ENCODE measurements around the gene ZNF557. TPM values are rescaled to one million over a fixed set of nuclear protein-coding genes. Genes with fewer than 3 reads are reported as not detected.
A peak's percentile ranks its signal among the peaks of the same experiment; 100 is the strongest.

Gene ZNF557
- total and polyA plus RNA-seq, 4 experiments from 2014 or later, result 0.94 to 33.2 (median 21.0) TPM

DNA sequence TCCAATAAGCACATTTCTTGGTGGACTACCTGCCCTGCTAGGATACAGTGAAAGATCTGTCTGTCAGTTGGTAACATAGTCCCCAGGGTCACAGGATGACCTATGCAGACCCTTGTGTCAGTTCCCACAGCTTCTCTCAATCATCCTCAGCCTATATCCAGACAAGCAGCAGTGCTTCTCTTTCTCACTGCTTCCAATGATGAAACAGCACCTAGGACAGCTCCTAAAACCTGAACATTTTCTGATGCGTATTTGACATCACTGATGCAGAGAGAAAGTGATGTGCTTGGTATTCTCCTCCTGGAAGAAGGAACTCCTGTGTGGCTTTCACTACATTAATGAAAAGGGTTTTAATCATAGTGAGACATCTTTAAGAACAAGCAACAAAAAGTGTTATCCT, 43.7 kb downstream of the ZNF557 start:
- intact Hi-C loops (cut with micrococcal nuclease), result no loop called here
- peaks cover 0 to 5% (median 2%) of the 10 kb centered on the region in 8 donors for H3K9me3 Mint-ChIP-seq
- no peaks in the 10 kb centered on the region for H3K36me3 Mint-ChIP-seq
- H3K27me3 Mint-ChIP-seq, result peaks cover 5 to 7% of the 10 kb centered on the region in 2 donors
- Histone ChIP-seq H3K4me1 (ENCODE audit: insufficient read depth, low read length) (no peaks in the 10 kb centered on the region), H3K27ac (ENCODE audit: low read depth, low read length) (no peak overlapping the region), H3K27me3 (ENCODE audit: insufficient read depth, low read length) (peaks cover 3% of the 10 kb centered on the region), H3K36me3 (ENCODE audit: insufficient read depth, low read length) (no peaks in the 10 kb centered on the region), H3K9me3 (ENCODE audit: control insufficient read depth in 1 of 2, low read length in 2 of 2) (no peaks in the 10 kb centered on the region), H3K4me3 (ENCODE audit: low read length in 2 of 2) (no peak overlapping the region)
- no peak for DNase-seq
- ChIA-PET POLR2A (ENCODE audit: partially characterized antibody) (no interaction called here), CTCF (ENCODE audit: partially characterized antibody) (no interaction called here)
- H3K4me1 Mint-ChIP-seq, result no peaks in the 10 kb centered on the region
- H3K4me3 Mint-ChIP-seq, result no peak overlapping the region
- no peak overlapping the region for H3K27ac Mint-ChIP-seq

DNA sequence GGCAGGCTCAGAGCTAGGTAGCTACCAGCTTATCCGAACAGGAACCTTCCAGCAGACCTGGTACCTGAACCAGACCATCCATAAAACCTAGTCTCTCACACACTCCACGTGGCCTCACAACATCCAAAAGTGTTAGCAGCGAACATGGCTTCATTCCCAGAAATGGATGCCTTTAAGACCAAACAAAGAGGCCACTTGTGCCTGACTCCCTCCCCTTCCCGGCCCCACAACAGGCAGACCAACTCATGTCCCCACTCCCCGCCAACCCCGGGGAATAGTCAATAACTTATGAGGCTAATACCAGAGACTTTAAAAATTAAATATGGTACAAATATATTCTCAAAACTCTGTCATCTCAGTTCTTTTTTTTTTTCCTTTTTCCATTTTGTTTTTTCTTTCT, 46.2 kb downstream of the ZNF557 start:
- Mint-ChIP-seq H3K9me3 (peaks cover 0 to 5% (median 2%) of the 10 kb centered on the region in 8 donors), H3K27me3 (peaks cover 5 to 7% of the 10 kb centered on the region in 2 donors), H3K36me3 (no peaks in the 10 kb centered on the region), H3K27ac (no peak overlapping the region), H3K4me1 (no peaks in the 10 kb centered on the region), H3K4me3 (no peak overlapping the region)
- no peaks in the 10 kb centered on the region for H3K4me1 ChIP-seq (ENCODE audit: insufficient read depth, low read length)
- DNase-seq, result no peak
- ChIA-PET POLR2A (ENCODE audit: partially characterized antibody) (no interaction called here), CTCF (ENCODE audit: partially characterized antibody) (interaction anchor here (0.8 kb wide), 1 partner anchor 988 kb away, joined by 3 read pairs; no protein-coding TSS in a partner anchor)
- no peaks in the 10 kb centered on the region for H3K36me3 ChIP-seq (ENCODE audit: insufficient read depth, low read length)
- no peak overlapping the region for H3K27ac ChIP-seq (ENCODE audit: low read depth, low read length)
- no peak overlapping the region for H3K4me3 ChIP-seq (ENCODE audit: low read length in 2 of 2)
- no peaks in the 10 kb centered on the region for H3K9me3 ChIP-seq (ENCODE audit: control insufficient read depth in 1 of 2, low read length in 2 of 2)
- intact Hi-C loops (cut with micrococcal nuclease), result no loop called here
- H3K27me3 ChIP-seq (ENCODE audit: insufficient read depth, low read length), result peaks cover 3% of the 10 kb centered on the region

DNA sequence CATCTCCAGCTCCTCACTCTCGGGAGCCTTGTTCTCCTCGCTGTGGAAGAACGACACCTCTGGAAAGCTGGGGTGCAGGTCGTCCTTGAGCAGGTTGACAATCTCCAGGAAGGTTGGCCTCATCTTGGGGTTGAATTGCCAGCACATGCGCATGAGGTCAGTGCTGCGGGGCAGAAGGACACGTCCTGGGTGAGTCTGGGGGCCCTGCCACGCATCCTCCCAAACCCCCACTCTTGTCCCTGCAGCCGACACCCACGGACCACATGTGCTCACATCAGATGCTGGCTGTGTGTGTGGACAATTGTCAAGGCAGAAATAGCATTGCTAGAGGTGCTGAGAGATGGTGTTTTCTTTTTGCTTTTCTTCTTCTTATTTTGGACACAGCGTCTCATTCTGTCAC, 47.7 kb downstream of the ZNF557 start:
- ChIA-PET CTCF (ENCODE audit: partially characterized antibody) (no interaction called here), POLR2A (ENCODE audit: partially characterized antibody) (no interaction called here)
- H3K27me3 ChIP-seq (ENCODE audit: insufficient read depth, low read length), result peaks cover 3% of the 10 kb centered on the region
- no peaks in the 10 kb centered on the region for H3K4me1 ChIP-seq (ENCODE audit: insufficient read depth, low read length)
- Mint-ChIP-seq H3K36me3 (no peaks in the 10 kb centered on the region), H3K27ac (no peak overlapping the region), H3K27me3 (peaks cover 5 to 6% of the 10 kb centered on the region in 2 donors), H3K4me1 (no peaks in the 10 kb centered on the region), H3K9me3 (peaks cover 0 to 5% (median 2%) of the 10 kb centered on the region in 8 donors), H3K4me3 (no peak overlapping the region)
- no peak for DNase-seq
- H3K27ac ChIP-seq (ENCODE audit: low read depth, low read length), result no peak overlapping the region
- intact Hi-C loops (cut with micrococcal nuclease), result no loop called here
- no peak overlapping the region for H3K4me3 ChIP-seq (ENCODE audit: low read length in 2 of 2)
- H3K36me3 ChIP-seq (ENCODE audit: insufficient read depth, low read length), result no peaks in the 10 kb centered on the region
- H3K9me3 ChIP-seq (ENCODE audit: control insufficient read depth in 1 of 2, low read length in 2 of 2), result no peaks in the 10 kb centered on the region

DNA sequence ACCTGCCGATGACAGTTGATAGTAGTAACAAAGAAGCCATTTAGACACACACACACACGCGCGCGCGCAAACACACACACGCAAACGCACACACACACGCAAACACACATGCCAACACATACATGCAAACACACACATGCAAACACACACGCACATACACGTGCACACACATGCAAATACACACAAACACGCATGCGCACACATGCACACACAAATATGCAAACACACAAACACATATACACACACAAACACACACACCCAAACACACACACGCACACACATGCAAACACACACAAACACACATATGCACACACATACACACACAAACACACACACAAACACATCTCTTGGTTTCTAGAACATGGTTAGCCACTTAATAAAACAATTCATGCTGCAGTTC, 50.1 kb downstream of the ZNF557 start:
- DNase-seq, result no peak
- intact Hi-C loops (cut with micrococcal nuclease), result no loop called here
- peaks cover 0 to under 1% of the 10 kb centered on the region in 2 donors for H3K36me3 Mint-ChIP-seq
- H3K4me1 Mint-ChIP-seq, result no peaks in the 10 kb centered on the region
- ChIA-PET CTCF (ENCODE audit: partially characterized antibody) (no interaction called here), POLR2A (ENCODE audit: partially characterized antibody) (no interaction called here)
- Histone ChIP-seq H3K4me3 (ENCODE audit: low read length in 2 of 2) (no peak overlapping the region), H3K36me3 (ENCODE audit: insufficient read depth, low read length) (no peaks in the 10 kb centered on the region), H3K27me3 (ENCODE audit: insufficient read depth, low read length) (peaks cover 3% of the 10 kb centered on the region), H3K4me1 (ENCODE audit: insufficient read depth, low read length) (no peaks in the 10 kb centered on the region), H3K27ac (ENCODE audit: low read depth, low read length) (no peak overlapping the region), H3K9me3 (ENCODE audit: control insufficient read depth in 1 of 2, low read length in 2 of 2) (no peaks in the 10 kb centered on the region)
- no peak overlapping the region for H3K27ac Mint-ChIP-seq
- H3K9me3 Mint-ChIP-seq, result peaks cover 0 to 1% (median 0%) of the 10 kb centered on the region in 8 donors
- H3K27me3 Mint-ChIP-seq, result peaks cover 1 to 3% of the 10 kb centered on the region in 2 donors
- H3K4me3 Mint-ChIP-seq, result peak overlapping the region in 1 of 8 donors; percentile 13

DNA sequence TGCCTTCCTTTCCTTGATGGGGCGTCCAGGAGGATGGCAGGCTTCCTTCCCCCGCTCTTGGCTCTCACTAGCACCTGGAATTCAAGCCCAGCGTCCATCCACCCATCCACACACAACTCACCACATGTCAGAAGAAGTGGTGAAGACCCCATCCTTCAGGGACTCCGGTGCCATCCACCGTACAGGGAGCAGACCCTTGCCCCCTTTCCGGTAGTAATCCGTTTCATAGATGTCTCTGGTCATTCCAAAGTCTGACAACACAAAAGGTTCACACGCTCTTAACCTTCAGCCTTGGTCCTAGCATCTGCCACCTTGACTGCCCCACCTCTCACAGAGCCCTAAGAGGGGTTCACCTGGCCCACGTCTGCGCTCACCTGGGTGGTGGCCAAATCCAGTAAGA, 51.0 kb downstream of the ZNF557 start:
- no peaks in the 10 kb centered on the region for H3K9me3 ChIP-seq (ENCODE audit: control insufficient read depth in 1 of 2, low read length in 2 of 2)
- CTCF ChIA-PET (ENCODE audit: partially characterized antibody), result no interaction called here
- DNase-seq, result no peak
- POLR2A ChIA-PET (ENCODE audit: partially characterized antibody), result interaction anchor here (0.6 kb wide), 1 partner anchor 216 kb away, joined by 4 read pairs; no protein-coding TSS in a partner anchor
- H3K27ac ChIP-seq (ENCODE audit: low read depth, low read length), result no peak overlapping the region
- H3K4me1 Mint-ChIP-seq, result no peaks in the 10 kb centered on the region
- no peak overlapping the region for H3K4me3 Mint-ChIP-seq
- no peaks in the 10 kb centered on the region for H3K36me3 ChIP-seq (ENCODE audit: insufficient read depth, low read length)
- H3K4me3 ChIP-seq (ENCODE audit: low read length in 2 of 2), result no peak overlapping the region
- peaks cover under 1% of the 10 kb centered on the region for H3K27me3 ChIP-seq (ENCODE audit: insufficient read depth, low read length)
- intact Hi-C loops (cut with micrococcal nuclease), result no loop called here
- H3K36me3 Mint-ChIP-seq, result peaks cover 0 to 4% of the 10 kb centered on the region in 2 donors
- no peak overlapping the region for H3K27ac Mint-ChIP-seq
- peaks cover 0 to 9% (median 1%) of the 10 kb centered on the region in 8 donors for H3K9me3 Mint-ChIP-seq
- peaks cover 1 to 3% of the 10 kb centered on the region in 2 donors for H3K27me3 Mint-ChIP-seq
- H3K4me1 ChIP-seq (ENCODE audit: insufficient read depth, low read length), result no peaks in the 10 kb centered on the region

DNA sequence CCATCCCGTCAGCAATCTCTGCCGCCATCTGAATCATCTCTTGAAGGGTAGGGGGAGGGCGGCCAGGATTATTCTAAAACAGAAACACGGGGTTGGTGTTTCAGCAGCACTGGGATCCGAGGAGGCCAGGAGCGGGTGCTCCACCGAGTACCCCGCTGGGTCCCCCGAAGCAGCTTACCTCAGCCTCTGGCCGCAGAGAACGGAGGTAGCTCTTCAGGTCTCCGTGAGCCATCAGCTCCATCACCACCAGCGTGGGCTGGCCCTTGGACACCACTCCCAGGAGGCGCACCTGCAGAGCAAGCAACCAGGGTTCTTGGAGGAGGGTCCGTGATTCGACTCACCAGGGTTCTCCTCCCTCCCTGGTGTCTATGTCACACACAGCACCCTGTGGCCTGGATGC, 53.2 kb downstream of the ZNF557 start:
- Mint-ChIP-seq H3K4me3 (no peak overlapping the region), H3K27me3 (no peaks in the 10 kb centered on the region), H3K27ac (no peak overlapping the region), H3K4me1 (no peaks in the 10 kb centered on the region), H3K36me3 (peaks cover 0 to 4% of the 10 kb centered on the region in 2 donors), H3K9me3 (peaks cover 0 to 14% (median 5%) of the 10 kb centered on the region in 8 donors)
- CTCF ChIA-PET (ENCODE audit: partially characterized antibody), result no interaction called here
- Histone ChIP-seq H3K27ac (ENCODE audit: low read depth, low read length) (no peak overlapping the region), H3K27me3 (ENCODE audit: insufficient read depth, low read length) (no peaks in the 10 kb centered on the region), H3K4me1 (ENCODE audit: insufficient read depth, low read length) (no peaks in the 10 kb centered on the region), H3K9me3 (ENCODE audit: control insufficient read depth in 1 of 2, low read length in 2 of 2) (no peaks in the 10 kb centered on the region), H3K36me3 (ENCODE audit: insufficient read depth, low read length) (no peaks in the 10 kb centered on the region), H3K4me3 (ENCODE audit: low read length in 2 of 2) (no peak overlapping the region)
- POLR2A ChIA-PET (ENCODE audit: partially characterized antibody), result no interaction called here
- intact Hi-C loops (cut with micrococcal nuclease), result no loop called here
- DNase-seq, result no peak

DNA sequence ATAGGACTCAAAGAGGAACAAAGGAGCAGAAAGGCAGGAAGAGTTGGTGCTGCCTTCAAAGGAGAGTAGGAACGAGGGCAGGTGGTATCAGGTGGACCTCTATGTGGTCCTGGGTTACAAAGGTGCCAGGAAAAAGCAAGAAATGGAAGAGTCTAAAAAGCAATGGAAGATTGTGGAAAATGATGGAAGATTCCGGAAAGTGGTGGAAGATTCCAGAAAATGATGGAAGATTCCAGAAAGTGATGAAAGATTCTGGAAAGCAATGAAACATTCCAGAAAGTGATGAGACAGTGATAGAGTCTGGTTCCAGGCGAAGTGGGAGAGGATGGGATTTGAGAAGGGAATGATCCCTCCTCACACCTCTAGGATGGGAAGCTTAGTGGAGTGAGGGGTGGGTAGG, 55.3 kb downstream of the ZNF557 start:
- Mint-ChIP-seq H3K36me3 (peaks cover 0 to 4% of the 10 kb centered on the region in 2 donors), H3K9me3 (peaks cover 0 to 14% (median 5%) of the 10 kb centered on the region in 8 donors), H3K4me3 (no peak overlapping the region), H3K4me1 (no peaks in the 10 kb centered on the region), H3K27me3 (no peaks in the 10 kb centered on the region), H3K27ac (no peak overlapping the region)
- Histone ChIP-seq H3K27ac (ENCODE audit: low read depth, low read length) (no peak overlapping the region), H3K9me3 (ENCODE audit: control insufficient read depth in 1 of 2, low read length in 2 of 2) (no peaks in the 10 kb centered on the region), H3K4me3 (ENCODE audit: low read length in 2 of 2) (no peak overlapping the region), H3K4me1 (ENCODE audit: insufficient read depth, low read length) (no peaks in the 10 kb centered on the region), H3K27me3 (ENCODE audit: insufficient read depth, low read length) (no peaks in the 10 kb centered on the region), H3K36me3 (ENCODE audit: insufficient read depth, low read length) (no peaks in the 10 kb centered on the region)
- no peak for DNase-seq
- intact Hi-C loops (cut with micrococcal nuclease), result no loop called here
- POLR2A ChIA-PET (ENCODE audit: partially characterized antibody), result no interaction called here
- CTCF ChIA-PET (ENCODE audit: partially characterized antibody), result no interaction called here

DNA sequence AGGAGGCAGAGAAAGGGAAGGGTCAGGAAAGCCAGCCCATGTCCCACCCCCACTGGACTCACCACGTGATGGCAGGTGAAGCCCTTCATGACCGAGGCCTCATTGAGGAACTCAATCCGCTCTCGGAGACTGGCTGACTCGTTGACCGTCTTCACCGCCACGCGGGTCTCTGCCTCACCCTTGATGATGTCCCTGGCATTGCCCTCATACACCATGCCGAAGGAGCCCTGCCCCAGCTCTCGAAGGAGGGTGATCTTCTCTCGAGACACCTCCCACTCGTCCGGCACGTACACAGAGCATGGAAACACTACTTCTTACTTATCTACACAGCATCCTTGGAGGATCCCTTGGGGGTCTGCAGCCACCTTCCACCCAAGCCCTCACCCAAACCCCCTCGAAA, 55.7 kb downstream of the ZNF557 start:
- Histone ChIP-seq H3K27ac (ENCODE audit: low read depth, low read length) (no peak overlapping the region), H3K9me3 (ENCODE audit: control insufficient read depth in 1 of 2, low read length in 2 of 2) (no peaks in the 10 kb centered on the region), H3K4me1 (ENCODE audit: insufficient read depth, low read length) (no peaks in the 10 kb centered on the region), H3K27me3 (ENCODE audit: insufficient read depth, low read length) (no peaks in the 10 kb centered on the region), H3K36me3 (ENCODE audit: insufficient read depth, low read length) (no peaks in the 10 kb centered on the region), H3K4me3 (ENCODE audit: low read length in 2 of 2) (no peak overlapping the region)
- POLR2A ChIA-PET (ENCODE audit: partially characterized antibody), result no interaction called here
- no peak for DNase-seq
- CTCF ChIA-PET (ENCODE audit: partially characterized antibody), result no interaction called here
- peaks cover 0 to 14% (median 5%) of the 10 kb centered on the region in 8 donors for H3K9me3 Mint-ChIP-seq
- no peaks in the 10 kb centered on the region for H3K27me3 Mint-ChIP-seq
- H3K4me1 Mint-ChIP-seq, result no peaks in the 10 kb centered on the region
- intact Hi-C loops (cut with micrococcal nuclease), result no loop called here
- H3K36me3 Mint-ChIP-seq, result peaks cover 0 to 4% of the 10 kb centered on the region in 2 donors
- H3K27ac Mint-ChIP-seq, result no peak overlapping the region
- no peak overlapping the region for H3K4me3 Mint-ChIP-seq
